Right atrium auricular region (tissue), 2 donors: ENCODE data around the gene TBCD. TPM values are rescaled to one million over a fixed set of nuclear protein-coding genes. Genes with fewer than 3 reads are reported as not detected.

ENCODE experiments used
- DNase-seq: peaks from one replicate; pipeline ENCODE4 v3.0.0-alpha.2; 2019; ENCODE audit warnings: low spot score
- H3K27ac ChIP-seq, 2 donors: fragments of 200-600 bp; sonication (generic); 1 replicate in 1 of 2; 2 replicates in 1 of 2; pipeline ENCODE4 v1.5.1; 2016 to 2019
- H3K27me3 ChIP-seq, 2 donors: fragments of 200-600 bp; sonication (generic); one replicate each; pipeline versions ENCODE4 v1.5.1 to v1.6.0; 2017 to 2019
- H3K36me3 ChIP-seq: fragments of 200-600 bp; sonication (generic); one replicate; pipeline ENCODE4 v1.5.1; 2016
- H3K4me1 ChIP-seq, 2 donors: fragments of 200-600 bp; sonication (generic); one replicate each; pipeline versions ENCODE4 v1.5.1 to v1.6.0; 2017 to 2019
- H3K4me3 ChIP-seq, 2 donors: fragments of 200-600 bp; sonication (generic); 1 replicate in 1 of 2; 2 replicates in 1 of 2; pipeline ENCODE4 v1.5.1; 2017 to 2019; ENCODE audit warnings: mild to moderate bottlenecking in 1 of 2, moderate library complexity in 1 of 2
- H3K9me3 ChIP-seq, 2 donors: fragments of 200-600 bp; sonication (generic); one replicate each; pipeline ENCODE4 v1.5.1; 2019
- CTCF ChIP-seq, 2 donors: fragments of 200-600 bp; sonication (generic); IDR thresholded peaks; one replicate each; pipeline ENCODE4 v1.5.1; 2019; ENCODE audit warnings: antibody characterized with exemption in 2 of 2
- total RNA-seq, 2 donors: library from RNA; depleted of rRNA; stranded (reverse); fragments of >200 nt; gene quantifications; one replicate each; pipeline ENCODE4 v1.1.0, GENCODE V29; 2016

TBCD gene
- total RNA-seq, 2 donors from 2014 or later = 19.4 to 29.6 TPM

DNA sequence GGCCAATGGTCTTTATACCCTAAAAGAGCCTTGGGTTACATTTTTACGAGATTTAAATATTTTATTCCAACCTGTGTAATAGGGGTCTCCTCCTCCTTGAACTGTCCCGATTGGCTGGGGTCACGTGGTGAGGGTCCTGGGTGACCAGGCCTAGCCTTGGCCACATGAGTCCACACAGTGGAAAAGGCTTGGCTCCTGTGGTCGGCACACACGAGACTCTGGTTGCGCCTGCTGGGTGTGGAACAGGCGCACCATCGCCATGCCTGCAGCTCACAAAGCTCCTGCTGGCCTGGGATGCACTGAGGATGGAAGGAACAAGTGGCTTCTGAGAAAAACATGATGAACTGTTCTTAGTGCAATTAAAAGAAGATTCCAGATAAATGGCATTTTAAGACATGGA lies 191.9 kb downstream of the TBCD start:
- Histone ChIP-seq H3K36me3 (peaks cover 53% of the 10 kb centered on the region), H3K9me3 (peaks cover 8 to 36% of the 10 kb centered on the region in 2 donors), H3K27me3 (no peaks in the 10 kb centered on the region), H3K4me1 (no peaks in the 10 kb centered on the region), H3K27ac (no peak overlapping the region), H3K4me3 (no peak overlapping the region)
- no peak for TF ChIP-seq CTCF (IDR thresholded peaks at IDR 0.05)
- no peak for DNase-seq

DNA sequence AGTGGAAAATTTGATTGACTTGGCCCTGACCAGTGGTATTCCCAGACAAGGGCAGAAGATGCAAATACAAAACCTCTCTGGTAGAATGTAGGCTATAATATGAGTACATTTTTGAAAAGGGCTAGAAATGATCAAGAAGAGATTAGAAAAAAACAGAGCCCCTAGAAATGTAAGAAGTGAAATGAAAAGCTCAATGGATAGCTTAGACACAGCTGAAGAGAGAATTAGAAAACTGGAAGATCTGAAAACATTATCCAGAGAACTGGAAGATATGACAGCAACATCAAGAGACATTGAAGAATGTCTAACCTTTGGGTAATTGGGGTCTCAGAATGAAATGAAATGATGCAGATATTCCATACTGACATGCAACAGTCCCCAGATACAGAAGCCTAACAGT lies 193.1 kb downstream of the TBCD start:
- Histone ChIP-seq H3K27me3 (no peaks in the 10 kb centered on the region), H3K9me3 (peaks cover 8 to 36% of the 10 kb centered on the region in 2 donors), H3K36me3 (peaks cover 40% of the 10 kb centered on the region), H3K4me1 (no peaks in the 10 kb centered on the region), H3K27ac (no peak overlapping the region), H3K4me3 (no peak overlapping the region)
- no peak for DNase-seq
- no peak for TF ChIP-seq CTCF (IDR thresholded peaks at IDR 0.05)

GRCh38 chr17:82946081-82946480 lies 194.2 kb downstream of the TBCD start:
- Histone ChIP-seq H3K27ac (no peak overlapping the region), H3K4me1 (no peaks in the 10 kb centered on the region), H3K4me3 (no peak overlapping the region), H3K27me3 (no peaks in the 10 kb centered on the region), H3K9me3 (peaks cover 8 to 36% of the 10 kb centered on the region in 2 donors), H3K36me3 (peaks cover 31% of the 10 kb centered on the region)
- DNase-seq = no peak
- TF ChIP-seq CTCF (IDR thresholded peaks at IDR 0.05) = no peak

DNA sequence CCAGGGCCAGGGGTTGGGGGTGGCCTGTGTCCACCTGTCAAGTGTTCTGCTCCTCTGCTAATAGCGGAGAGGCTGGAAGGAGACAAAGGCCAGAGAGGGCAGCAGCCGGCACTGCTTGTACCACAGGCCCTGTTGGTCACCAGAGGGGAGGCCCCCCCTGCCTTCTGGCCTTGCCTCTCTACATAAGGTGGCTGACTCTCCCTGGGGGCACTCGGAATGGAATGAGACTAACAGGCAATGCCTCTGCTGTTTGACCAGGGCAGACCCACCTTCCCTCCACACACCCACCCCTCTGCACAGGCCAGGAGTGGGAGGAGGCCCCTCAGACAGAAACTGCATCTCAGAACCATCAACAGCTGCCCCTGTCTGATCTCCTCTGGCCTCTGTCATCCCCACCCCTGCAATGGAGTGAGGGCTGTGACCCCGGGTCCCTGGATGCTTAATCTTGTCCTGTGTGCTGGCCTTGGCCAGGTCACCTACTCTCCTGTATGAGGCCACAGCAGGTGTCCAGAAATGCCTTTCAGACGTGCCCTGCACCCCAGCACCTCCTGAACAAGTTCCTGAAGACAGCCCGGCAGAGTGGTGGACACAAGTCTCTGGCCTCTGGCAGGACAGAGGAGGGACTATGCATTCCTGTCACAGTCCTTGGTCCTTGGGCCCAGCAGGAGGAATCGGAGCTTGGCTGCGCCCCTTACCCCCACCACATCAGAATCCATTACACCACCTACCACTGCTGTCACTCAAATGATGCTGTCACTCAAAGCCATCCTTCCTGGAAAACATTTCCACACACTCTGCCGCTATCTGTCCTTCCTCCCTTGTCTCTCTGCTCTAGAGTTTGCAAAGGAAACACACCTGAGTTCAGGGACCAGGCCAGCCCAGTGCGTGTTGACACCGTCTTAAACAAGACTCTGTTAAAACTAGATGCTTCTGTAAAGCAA lies 195.5 kb downstream of the TBCD start:
- DNase-seq = no peak
- H3K27me3 ChIP-seq = no peaks in the 10 kb centered on the region
- no peaks in the 10 kb centered on the region for H3K4me1 ChIP-seq
- TF ChIP-seq CTCF (IDR thresholded peaks at IDR 0.05) = no peak
- peaks cover 23% of the 10 kb centered on the region for H3K36me3 ChIP-seq
- H3K4me3 ChIP-seq = no peak overlapping the region
- no peak overlapping the region for H3K27ac ChIP-seq
- peaks cover 8 to 36% of the 10 kb centered on the region in 2 donors for H3K9me3 ChIP-seq

DNA sequence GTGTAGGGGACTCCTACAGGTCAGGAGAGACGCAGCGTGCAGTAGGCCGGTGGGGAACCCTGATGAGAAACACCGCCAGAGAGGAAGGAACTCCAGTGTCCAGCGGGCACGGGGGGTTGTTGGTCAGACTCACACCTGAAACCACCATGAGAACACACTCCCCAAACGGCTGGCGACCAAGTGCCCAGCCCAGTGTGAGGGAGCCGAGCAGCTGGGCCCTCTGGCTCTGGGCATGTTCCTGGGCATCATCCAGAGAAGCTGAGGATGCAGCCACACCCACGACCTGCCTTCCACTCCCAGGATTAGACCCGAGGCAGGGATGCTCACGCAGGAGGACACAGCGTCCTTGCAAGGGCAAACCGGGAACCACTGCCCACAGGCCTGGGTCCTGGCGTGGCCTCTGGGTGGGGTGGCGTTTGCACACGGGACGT lies 196.2 kb downstream of the TBCD start:
- H3K27ac ChIP-seq = no peak overlapping the region
- H3K4me3 ChIP-seq = no peak overlapping the region
- H3K9me3 ChIP-seq = peaks cover 8 to 36% of the 10 kb centered on the region in 2 donors
- TF ChIP-seq CTCF (IDR thresholded peaks at IDR 0.05) = no peak
- no peaks in the 10 kb centered on the region for H3K27me3 ChIP-seq
- no peak for DNase-seq
- peaks cover 15% of the 10 kb centered on the region for H3K36me3 ChIP-seq
- no peaks in the 10 kb centered on the region for H3K4me1 ChIP-seq
